Left renal cortex interstitium (tissue), 4 donors: ENCODE results near the gene TTC22. TPM values are rescaled to one million over a fixed set of nuclear protein-coding genes. Genes with fewer than 3 reads are reported as not detected.
A peak's percentile ranks its signal among the peaks of the same experiment; 100 is the strongest.
"Not testable (repeated sequence)": the region's sequence is repeated elsewhere in the genome, so short reads cannot be mapped to it uniquely, and the experiment has no call there.

Experiments
- DNase-seq, 4 donors: peaks; one replicate each; pipeline ENCODE4 v3.0.0-alpha.2; 2013; ENCODE audit warnings: low read depth in 4 of 4, low spot score in 2 of 4, missing footprints in 1 of 4
- polyA plus RNA-seq, 4 donors: library from polyadenylated mRNA; unstranded; fragments of 120-200 nt; gene quantifications; one replicate each; pipeline ENCODE4 v1.2.1, GENCODE V29; 2013; ENCODE audit not compliant: insufficient read length in 4 of 4

TTC22 gene
- polyA plus RNA-seq, 4 donors: 4.8 to 8.8 (median 7.3) TPM

GRCh38 chr1:54792686-54793282, 8.3 kb downstream of the TTC22 start:
- peak; percentile 54 to 83 (median 75) for DNase-seq

GRCh38 chr1:54791880-54792522, 9.1 kb downstream of the TTC22 start:
- DNase-seq: no peak

DNA sequence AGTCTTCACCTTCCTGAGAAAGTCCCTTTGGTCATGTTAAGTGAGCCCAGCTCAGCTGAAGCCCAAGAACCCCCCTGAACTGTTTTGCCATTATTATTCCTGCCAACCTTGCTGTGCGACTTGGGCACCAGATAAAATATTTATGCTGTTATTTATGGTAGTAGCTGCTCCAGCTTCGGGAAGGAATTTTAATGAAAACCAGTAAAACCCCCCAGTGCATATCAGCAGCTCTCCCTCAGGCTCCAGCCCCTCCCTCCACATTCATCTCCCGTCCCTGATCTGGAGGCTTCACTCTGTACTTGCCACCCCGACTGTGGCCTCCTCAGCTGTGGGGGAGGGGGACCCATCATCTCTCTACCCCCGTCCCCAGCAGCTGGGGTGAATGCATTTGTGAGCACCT, 12.7 kb downstream of the TTC22 start:
- DNase-seq: no peak

GRCh38 chr1:54787604-54788003, 13.5 kb downstream of the TTC22 start:
- no peak for DNase-seq

DNA sequence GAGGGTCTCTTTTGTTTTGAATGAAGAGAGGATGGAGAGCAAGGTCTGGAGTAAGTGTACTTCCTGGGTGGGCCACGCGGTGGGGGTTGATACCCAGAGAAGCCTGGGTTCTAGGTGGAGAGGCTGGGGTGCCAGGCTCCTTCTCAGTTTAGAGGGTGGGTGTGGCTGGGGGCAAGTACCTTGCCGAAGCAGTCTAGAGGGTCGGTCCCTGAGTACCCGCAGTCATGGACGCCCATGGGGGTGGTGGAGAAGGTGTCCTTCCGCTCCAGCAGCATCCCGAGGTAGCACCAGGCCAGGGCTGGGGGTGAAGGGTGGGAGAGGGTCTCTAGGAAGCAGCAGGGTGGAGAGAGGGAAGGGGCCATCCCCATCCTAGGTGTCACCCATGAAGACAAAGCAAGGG, 14.3 kb downstream of the TTC22 start:
- no peak for DNase-seq

DNA sequence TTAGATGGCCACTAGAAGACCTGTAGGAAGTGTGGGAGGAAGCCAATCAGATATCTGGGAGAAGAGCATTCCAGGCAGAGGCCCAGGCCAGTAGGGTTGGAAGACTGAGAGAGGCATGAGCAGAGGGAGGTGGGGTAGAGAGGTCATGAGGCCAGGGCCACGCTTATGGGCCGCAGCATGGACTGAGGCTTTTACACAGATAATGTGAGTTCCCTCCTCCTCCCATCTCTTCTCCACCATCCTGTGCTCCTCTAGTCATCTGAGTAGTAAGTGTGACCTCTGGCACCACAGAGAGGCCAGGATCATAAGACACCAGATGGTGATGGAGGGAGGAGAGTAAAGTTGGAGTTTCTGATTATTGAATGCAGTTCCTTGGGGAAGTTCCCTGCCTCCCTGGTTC, 17.1 kb downstream of the TTC22 start:
- no peak for DNase-seq

DNA sequence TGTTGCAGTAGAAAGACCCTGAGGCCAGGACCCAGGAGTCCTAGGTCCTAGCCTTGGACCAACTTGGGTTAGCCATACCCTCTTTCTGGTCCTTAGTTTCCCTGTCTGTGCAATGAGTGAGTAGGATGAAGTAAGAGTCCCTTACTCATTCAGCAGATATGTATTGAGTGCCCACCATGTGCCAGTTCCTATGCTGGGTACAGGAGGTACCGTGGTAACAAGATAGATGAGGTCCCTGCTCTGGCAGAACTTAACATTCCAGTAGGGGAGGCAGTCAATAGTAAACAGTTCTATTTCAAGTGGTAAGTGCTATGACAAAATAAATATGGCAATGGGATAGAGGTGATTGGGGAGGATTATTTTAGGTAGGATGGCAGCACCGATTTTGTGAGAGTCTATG, 18.5 kb downstream of the TTC22 start:
- no peak for DNase-seq

GRCh38 chr1:54782156-54782555, 19.0 kb downstream of the TTC22 start:
- no peak for DNase-seq

DNA sequence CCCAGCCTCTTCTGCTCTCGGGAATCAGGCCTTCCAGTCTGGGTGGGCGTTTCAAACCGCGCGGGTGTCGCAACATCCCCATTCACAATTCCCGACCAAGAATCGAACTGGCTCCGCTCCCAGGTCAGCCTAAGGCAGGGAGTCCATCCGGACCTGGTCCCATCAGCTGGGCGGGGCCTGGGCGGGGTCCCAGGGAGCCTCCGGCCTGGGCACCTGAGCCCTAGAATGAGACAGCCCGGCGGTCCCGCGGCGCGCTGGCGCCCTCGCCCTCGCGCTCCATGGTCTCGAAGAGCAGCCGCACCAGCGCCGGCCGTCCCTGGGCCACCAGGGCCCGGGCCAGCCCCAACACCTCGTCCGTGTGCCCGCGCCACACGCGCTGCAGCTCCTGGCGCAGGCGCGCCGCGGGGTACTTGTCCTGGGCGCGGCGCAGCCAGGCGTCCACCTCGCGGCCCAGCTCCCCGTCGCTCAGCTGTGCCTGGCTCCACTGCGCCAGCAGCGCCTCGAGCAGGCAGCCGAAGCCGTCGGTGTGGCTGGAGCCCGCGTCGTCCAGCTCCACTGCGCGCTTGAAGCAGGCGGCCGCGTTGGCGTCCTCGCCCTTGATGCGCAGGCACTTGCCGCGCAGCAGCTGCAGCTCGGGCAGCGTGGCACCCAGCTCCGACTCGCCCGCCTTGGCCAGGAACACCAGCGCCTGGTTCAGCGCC, 19.9 kb downstream of the TTC22 start:
- no peak for DNase-seq

DNA sequence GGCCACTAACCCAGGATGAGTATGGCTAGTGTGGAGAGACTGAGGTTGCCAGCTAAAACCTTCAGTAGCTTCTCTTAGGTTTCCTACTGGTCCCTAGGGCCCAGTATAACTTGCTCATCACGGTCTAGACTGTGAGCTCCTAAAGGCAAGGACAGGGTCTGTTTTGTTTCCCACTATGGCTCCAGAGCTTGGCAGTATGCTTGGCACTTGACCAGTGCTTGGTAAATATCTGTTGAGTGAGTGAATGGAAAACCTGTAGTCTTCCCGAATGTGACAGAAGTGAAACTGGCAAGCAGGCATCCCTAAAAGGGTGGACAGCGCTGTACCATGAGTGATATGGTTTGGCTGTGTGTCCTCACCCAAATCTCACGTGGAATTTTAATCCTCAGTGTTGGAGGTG, 23.7 kb downstream of the TTC22 start:
- DNase-seq: no peak

- no peak for DNase-seq
These were observed 24.1 kb downstream of the TTC22 start for GRCh38 chr1:54777011-54777410.

GRCh38 chr1:54775828-54776721, 25.0 kb downstream of the TTC22 start:
- DNase-seq: not testable (repeated sequence)

DNA sequence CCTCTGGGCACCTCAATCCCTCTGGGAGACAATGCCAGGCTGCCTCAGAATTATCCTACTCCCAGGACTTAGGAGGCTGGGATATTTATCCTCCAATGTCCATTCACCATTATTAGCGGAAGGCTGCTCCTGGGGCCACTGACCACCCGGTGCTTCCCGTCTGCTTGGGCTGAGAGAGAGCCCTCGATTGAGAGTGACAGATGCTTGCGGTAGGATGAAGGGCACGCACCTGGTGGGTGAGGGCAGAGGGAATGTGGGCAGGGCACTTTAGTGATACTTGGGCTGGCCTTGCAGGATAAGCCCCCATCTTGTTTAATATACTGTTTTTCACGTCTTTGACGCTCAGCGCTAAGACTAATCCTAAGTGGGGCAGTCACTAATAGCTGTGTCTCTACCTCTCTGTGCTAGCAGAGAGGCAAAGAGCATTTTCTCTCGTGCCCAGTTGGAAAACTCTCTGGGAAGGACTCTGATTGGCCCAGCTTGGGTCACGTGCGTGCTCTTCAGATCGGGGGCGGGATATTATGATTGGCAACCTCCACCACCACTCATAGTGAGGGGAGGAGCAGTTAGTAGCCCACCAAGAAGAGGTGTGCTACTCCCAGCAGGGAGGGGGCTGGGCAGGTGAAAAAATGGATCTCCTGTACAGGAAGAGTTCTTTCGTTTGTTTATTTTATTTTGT, 26.2 kb downstream of the TTC22 start:
- DNase-seq: no peak

DNA sequence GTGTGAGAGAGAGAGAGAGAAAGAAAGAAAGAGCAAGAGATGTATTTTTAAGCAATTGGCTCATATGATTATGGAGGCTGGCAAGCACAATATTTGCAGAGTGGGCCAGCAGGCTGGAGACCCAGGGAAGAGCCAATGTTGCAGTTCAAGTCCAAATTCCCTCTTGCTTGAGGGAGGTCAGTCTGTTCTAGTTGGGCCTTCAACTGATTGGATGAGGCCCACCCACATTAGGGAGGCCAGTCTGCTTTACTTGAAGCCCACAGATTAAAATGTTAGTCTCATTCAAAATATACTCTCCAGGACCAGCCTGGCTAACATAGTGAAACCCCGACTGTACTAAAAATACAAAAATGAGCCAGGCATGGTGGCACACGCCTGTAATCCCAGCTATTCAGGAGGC, 28.2 kb downstream of the TTC22 start:
- no peak for DNase-seq

GRCh38 chr1:54768093-54768492, 33.0 kb downstream of the TTC22 start:
- DNase-seq: no peak

- DNase-seq: no peak
These were observed 33.6 kb downstream of the TTC22 start for GRCh38 chr1:54767526-54767925.

GRCh38 chr1:54766726-54767125, 34.4 kb downstream of the TTC22 start:
- no peak for DNase-seq

GRCh38 chr1:54764922-54765561, 36.1 kb downstream of the TTC22 start:
- no peak for DNase-seq

DNA sequence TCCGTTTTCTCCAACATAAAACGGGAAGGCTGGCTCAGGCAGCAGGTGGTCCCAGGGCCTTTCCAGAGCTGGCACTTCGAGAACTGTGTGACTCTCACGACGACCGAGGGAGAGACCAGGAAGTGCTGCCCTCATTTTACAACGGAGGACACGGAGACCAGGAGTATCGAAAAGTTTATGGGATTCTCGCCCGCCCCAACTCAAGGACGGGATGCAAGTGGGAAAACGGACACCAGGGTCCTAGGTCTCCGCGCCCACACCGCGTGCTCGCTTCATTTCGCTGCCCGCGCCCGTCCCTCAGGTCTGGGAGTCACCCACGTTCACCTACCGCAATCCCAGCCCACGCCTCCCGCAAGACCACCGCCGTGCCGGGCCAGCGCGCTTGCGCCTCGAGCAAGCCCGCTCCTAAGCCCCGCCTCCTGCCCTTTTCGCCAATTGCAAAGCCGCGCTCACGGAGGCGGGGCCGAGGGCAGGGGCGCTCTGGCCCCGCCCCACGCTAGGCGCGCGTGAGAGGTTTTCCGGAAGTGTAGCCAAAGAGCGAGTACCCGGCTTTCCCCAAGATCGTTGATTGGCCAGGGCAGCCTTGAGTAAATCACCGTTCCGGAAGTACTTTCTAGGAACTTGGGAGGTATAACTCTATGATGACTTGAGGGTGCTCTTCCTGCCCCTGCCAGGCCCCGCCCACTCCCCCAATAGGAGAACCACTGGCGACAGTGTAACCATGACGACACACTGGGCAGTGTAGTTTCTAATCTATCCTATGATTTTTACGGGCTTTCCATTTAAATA, 36.8 kb downstream of the TTC22 start, which contains the start of gene PARS2:
Gene PARS2, minus strand, starts transcription at position 391 of the 789 bp plus-strand sequence. CDS start 5,362 bp downstream, outside the sequence.
- peak; percentile 98 to 100 (median 99) for DNase-seq
